Measurements from ENCODE around the gene NT5DC3.

DNA sequence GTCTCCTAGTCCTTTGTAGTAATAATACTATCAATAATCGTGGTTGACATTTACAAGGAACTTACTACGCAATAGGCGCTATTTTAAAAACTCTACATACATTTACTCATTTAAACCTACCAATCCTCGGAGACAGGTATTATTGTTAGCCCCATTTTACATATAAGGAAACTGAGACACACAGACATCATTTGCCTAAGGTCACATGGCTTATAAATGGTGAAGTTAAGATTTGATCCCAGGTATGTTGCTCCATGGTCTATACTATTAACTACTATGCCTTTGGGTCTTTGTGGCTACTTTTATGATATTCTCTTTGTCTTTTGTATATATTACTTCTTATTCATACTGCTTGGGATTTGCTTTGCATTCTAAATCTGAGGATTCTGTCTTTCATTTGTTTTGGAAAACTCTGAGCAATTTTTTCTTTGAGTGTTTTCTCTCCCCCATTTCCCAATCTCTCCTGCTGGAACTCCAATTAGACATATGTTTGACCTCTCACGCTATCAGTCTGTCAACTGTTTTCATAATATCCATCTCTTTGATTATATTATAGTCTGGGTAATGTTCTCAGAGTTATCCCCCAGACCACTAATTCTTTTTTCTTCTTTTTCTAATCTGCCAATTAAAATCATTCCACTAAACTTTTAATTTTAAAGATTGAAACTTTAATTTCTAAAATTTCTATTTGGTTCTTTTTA is 10.9 kb downstream of the NT5DC3 start:
- TF ChIP-seq CTCF (IDR thresholded peaks at IDR 0.05) (no peak), POLR2A (IDR thresholded peaks at IDR 0.05) (no peak)

Measured in testis (tissue), 2 donors.